Kidney (tissue), 14 donors: ENCODE measurements around the gene CFAP65. TPM values are rescaled to one million over a fixed set of nuclear protein-coding genes. Genes with fewer than 3 reads are reported as not detected.

Experiments
- DNase-seq, 5 donors: peaks; one replicate each; pipeline ENCODE4 v3.0.0-alpha.2; 2013 to 2020
- FAIRE-seq: peaks from 2 replicates; lab custom pipeline; 2012; peaks lifted over from hg19 to GRCh38; lab: Jason Lieb, UNC
- H3K27ac ChIP-seq, 2 donors: one replicate each; pipeline ENCODE4 v1.7.0; 2013; ENCODE audit warnings: low read depth in 2 of 2, low read length in 2 of 2, inconsistent platforms in 1 of 2
- H3K27me3 ChIP-seq: one replicate; pipeline ENCODE4 v1.7.1; 2013; ENCODE audit warnings: low read length, inconsistent platforms; ENCODE audit not compliant: control insufficient read depth, insufficient read depth
- H3K36me3 ChIP-seq, 3 donors: one replicate each; pipeline versions ENCODE4 v1.7.0 to v1.7.1; 2013; ENCODE audit warnings: low read length in 3 of 3, control low read depth in 1 of 3, inconsistent platforms in 1 of 3; ENCODE audit not compliant: insufficient read depth in 3 of 3, control insufficient read depth in 2 of 3
- H3K4me1 ChIP-seq, 3 donors: one replicate each; pipeline versions ENCODE4 v1.7.0 to v1.7.1; 2013; ENCODE audit warnings: low read length in 3 of 3, inconsistent platforms in 1 of 3, low read depth in 1 of 3; ENCODE audit not compliant: control insufficient read depth in 2 of 3, insufficient read depth in 2 of 3
- H3K4me3 ChIP-seq, 3 donors: one replicate each; pipeline versions ENCODE4 v1.7.0 to v1.8.1; 2013; ENCODE audit warnings: low read length in 3 of 3, control low read depth in 1 of 3, inconsistent platforms in 1 of 3
- H3K9ac ChIP-seq, 3 donors: one replicate each; pipeline versions ENCODE4 v1.7.0 to v1.7.1; 2013; ENCODE audit warnings: low read length in 3 of 3, control low read depth in 1 of 3, inconsistent platforms in 1 of 3
- H3K9me3 ChIP-seq, 3 donors: one replicate each; pipeline versions ENCODE4 v1.7.0 to v1.7.1; 2013; ENCODE audit warnings: low read length in 3 of 3, control low read depth in 1 of 3, inconsistent platforms in 1 of 3; ENCODE audit not compliant: control insufficient read depth in 2 of 3, insufficient read depth in 1 of 3
- CTCF ChIP-seq: IDR thresholded peaks from 3 replicates; pipeline ENCODE4 v1.5.1; 2012; ENCODE audit warnings: mild to moderate bottlenecking, moderate library complexity, borderline replicate concordance; ENCODE audit not compliant: insufficient read depth; ENCODE audit errors: extremely low read depth
- intact Hi-C: fragments of 100-400 bp; cut with DNase I; formaldehyde crosslinking; loops from one replicate; pipeline ENCODE4 v1.11.1; 2022
- polyA plus RNA-seq: library from polyadenylated mRNA; stranded (reverse); fragments of 350-450 nt; fragmentation: Illumina TruSeq; extraction: RNeasy Lipid Tissue Mini Kit (QIAGEN cat#74804); gene quantifications from one replicate; pipeline ENCODE4 v1.2.3, GENCODE V29; 2014; ENCODE audit warnings: low read depth, low replicate concordance; ENCODE audit not compliant: insufficient read depth
- total RNA-seq: library from RNA; stranded (reverse); fragmentation: NEBNext Ultra II Directional; extraction: Animal tissue kit (Norgen Biotek cat#: 25700); gene quantifications from one replicate; pipeline ENCODE4 v1.2.1, GENCODE V29; 2021
- donor health status: control.
- donor health status: control.
- donor health status: control.
- donor health status: control.
- donor health status: control.
- donor health status: DM: yes; HTN: yes; CAD: no.
- donor health status: Normal renal cell carcinoma (clear cell type).

Gene CFAP65
- total and polyA plus RNA-seq, 2 donors from 2014 or later: 0.73 to 2.0 TPM

- FAIRE-seq (no peak), DNase-seq (no peak)
- TF ChIP-seq CTCF: no peak
- Histone ChIP-seq H3K4me3 (no peak overlapping the region), H3K9me3 (no peaks in the 10 kb centered on the region), H3K4me1 (peaks cover 0 to 5% (median 0%) of the 10 kb centered on the region in 3 donors), H3K36me3 (peaks cover 0 to 11% (median 11%) of the 10 kb centered on the region in 3 donors), H3K27me3 (no peaks in the 10 kb centered on the region), H3K9ac (no peak overlapping the region), H3K27ac (no peak overlapping the region)
- intact Hi-C loops: no loop called here
These were observed 39.8 kb upstream of the CFAP65 start for GRCh38 chr2:219081096-219081495.

DNA sequence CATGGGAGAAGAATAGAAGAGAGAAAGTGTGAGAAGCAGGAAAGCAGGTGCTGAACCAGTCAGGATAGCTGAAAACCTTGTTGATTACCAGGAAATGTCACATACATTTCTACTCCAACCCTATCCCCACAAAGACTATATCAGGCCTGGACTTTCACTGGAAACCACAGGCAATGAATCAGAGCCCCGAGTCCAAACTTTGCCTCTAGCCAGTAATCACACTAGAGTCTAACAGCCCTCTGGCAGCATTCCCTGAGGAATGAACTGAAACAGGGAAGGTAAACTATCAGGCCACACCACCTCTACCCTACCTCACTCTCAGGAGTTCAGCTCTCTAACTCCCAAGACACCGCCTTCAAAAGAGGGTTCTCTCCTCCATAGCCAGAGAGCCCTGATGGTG, 38.1 kb upstream of the CFAP65 start:
- Histone ChIP-seq H3K36me3 (peaks cover 2 to 18% (median 15%) of the 10 kb centered on the region in 3 donors), H3K27me3 (no peaks in the 10 kb centered on the region), H3K9ac (no peak overlapping the region), H3K27ac (peak overlapping the region in 1 of 2 donors; percentile 26), H3K4me1 (peaks cover 0 to 5% (median 0%) of the 10 kb centered on the region in 3 donors), H3K9me3 (no peaks in the 10 kb centered on the region), H3K4me3 (no peak overlapping the region)
- DNase-seq (no peak), FAIRE-seq (no peak)
- no peak for TF ChIP-seq CTCF
- intact Hi-C loops: no loop called here

- Histone ChIP-seq H3K9ac (no peak overlapping the region), H3K36me3 (peaks cover 2 to 18% (median 15%) of the 10 kb centered on the region in 3 donors), H3K4me3 (no peak overlapping the region), H3K9me3 (no peaks in the 10 kb centered on the region), H3K27me3 (no peaks in the 10 kb centered on the region), H3K4me1 (peaks cover 0 to 5% (median 0%) of the 10 kb centered on the region in 3 donors), H3K27ac (peak overlapping the region in 1 of 2 donors; percentile 26)
- intact Hi-C loops: no loop called here
- FAIRE-seq (no peak), DNase-seq (no peak)
- TF ChIP-seq CTCF: no peak
These were observed 37.6 kb upstream of the CFAP65 start for GRCh38 chr2:219078951-219079350.

DNA sequence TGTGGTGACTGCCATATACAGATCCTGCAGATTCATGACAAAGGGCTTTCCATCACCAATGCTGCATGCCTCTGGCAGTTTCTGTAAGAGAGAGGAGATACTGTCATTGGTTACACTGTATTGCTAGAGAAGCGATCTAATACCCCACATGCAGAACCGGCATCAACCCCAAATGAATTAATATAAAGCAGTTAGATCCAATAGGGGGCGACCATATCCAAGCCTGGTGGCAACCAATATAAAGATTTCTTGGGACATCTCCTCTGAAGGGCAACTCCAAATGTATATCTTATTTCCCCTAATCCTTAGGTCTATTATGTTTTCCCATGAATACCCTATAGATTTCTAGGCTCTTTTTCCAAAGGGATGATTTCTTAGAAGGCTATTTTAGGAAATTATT, 36.8 kb upstream of the CFAP65 start:
- H3K36me3 ChIP-seq: peaks cover 2 to 18% (median 15%) of the 10 kb centered on the region in 3 donors
- intact Hi-C loops: no loop called here
- no peak overlapping the region for H3K4me3 ChIP-seq
- no peaks in the 10 kb centered on the region for H3K27me3 ChIP-seq
- peaks cover 0 to 5% (median 0%) of the 10 kb centered on the region in 3 donors for H3K4me1 ChIP-seq
- no peak for TF ChIP-seq CTCF
- H3K27ac ChIP-seq: no peak overlapping the region
- no peak overlapping the region for H3K9ac ChIP-seq
- no peak for DNase-seq
- H3K9me3 ChIP-seq: no peaks in the 10 kb centered on the region
- FAIRE-seq: no peak
